Chondrocyte (in vitro differentiated cells): Measurements from ENCODE around the gene PHETA2. TPM values are rescaled to one million over a fixed set of nuclear protein-coding genes. Genes with fewer than 3 reads are reported as not detected.
A peak's percentile ranks its signal among the peaks of the same experiment; 100 is the strongest.
"Not testable (repeated sequence)": the region's sequence is repeated elsewhere in the genome, so short reads cannot be mapped to it uniquely, and the experiment has no call there.

Source experiments
- DNase-seq: peaks from one replicate; pipeline ENCODE4 v3.0.0; 2021; ENCODE audit warnings: mixed read lengths, low spot score
- H3K27ac Mint-ChIP-seq: one replicate; pipeline ENCODE4 v1.8.0; 2021; ENCODE audit warnings: mild to moderate bottlenecking, moderate library complexity, mixed read lengths; ENCODE audit not compliant: unreplicated experiment
- H3K27me3 Mint-ChIP-seq: 2 replicates; pipeline ENCODE4 v1.8.0; 2021; ENCODE audit warnings: low read depth, mixed read lengths
- H3K36me3 Mint-ChIP-seq: 2 replicates; pipeline ENCODE4 v1.8.0; 2021; ENCODE audit warnings: low read depth, mixed read lengths
- H3K4me1 Mint-ChIP-seq: 2 replicates; pipeline ENCODE4 v1.8.0; 2021; ENCODE audit warnings: low read depth, mild to moderate bottlenecking, mixed read lengths
- H3K4me3 Mint-ChIP-seq: one replicate; pipeline ENCODE4 v1.8.0; 2021; ENCODE audit warnings: mild to moderate bottlenecking, moderate library complexity, mixed read lengths; ENCODE audit not compliant: unreplicated experiment
- H3K9me3 Mint-ChIP-seq: 2 replicates; pipeline ENCODE4 v1.8.0; 2021; ENCODE audit warnings: low read depth, mixed read lengths
- total RNA-seq: library from RNA; stranded (reverse); gene quantifications from 3 replicates; pipeline ENCODE4 v1.2.1, GENCODE V29; 2021
- TF ChIP-seq, protein P1 (sequence below): fragments of 200-600 bp; sonication (generic); IDR thresholded peaks from 2 replicates; pipeline ENCODE4 v1.5.0; 2021; ENCODE audit warnings: antibody characterized with exemption, mild to moderate bottlenecking, moderate library complexity

The PHETA2 gene
- total RNA-seq, 1 donor from 2014 or later, result 1.4 TPM

DNA sequence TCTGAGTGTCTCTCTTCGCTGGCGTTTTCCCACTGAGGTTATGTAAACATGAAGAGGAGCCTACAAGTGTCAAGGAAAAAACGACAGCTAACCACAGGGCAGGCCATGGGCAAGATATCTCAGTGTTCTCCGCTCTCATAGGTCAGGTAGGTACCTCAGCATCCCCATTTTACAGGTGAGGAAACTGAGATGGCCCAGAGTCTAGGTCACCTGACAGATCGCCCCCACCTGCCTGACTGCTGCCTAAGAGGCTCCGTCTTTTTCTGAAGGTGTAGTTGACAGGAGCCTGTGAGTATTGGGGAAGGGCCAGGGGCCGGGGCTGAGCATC, 17.4 kb downstream of the PHETA2 start:
- Mint-ChIP-seq H3K9me3 (peaks cover 3% of the 10 kb centered on the region), H3K27me3 (no peaks in the 10 kb centered on the region), H3K27ac (peak overlapping the region; percentile 91), H3K4me3 (peak overlapping the region; percentile 96), H3K36me3 (peaks cover 4% of the 10 kb centered on the region), H3K4me1 (peaks cover 22% of the 10 kb centered on the region)
- TF ChIP-seq, protein P1, sequence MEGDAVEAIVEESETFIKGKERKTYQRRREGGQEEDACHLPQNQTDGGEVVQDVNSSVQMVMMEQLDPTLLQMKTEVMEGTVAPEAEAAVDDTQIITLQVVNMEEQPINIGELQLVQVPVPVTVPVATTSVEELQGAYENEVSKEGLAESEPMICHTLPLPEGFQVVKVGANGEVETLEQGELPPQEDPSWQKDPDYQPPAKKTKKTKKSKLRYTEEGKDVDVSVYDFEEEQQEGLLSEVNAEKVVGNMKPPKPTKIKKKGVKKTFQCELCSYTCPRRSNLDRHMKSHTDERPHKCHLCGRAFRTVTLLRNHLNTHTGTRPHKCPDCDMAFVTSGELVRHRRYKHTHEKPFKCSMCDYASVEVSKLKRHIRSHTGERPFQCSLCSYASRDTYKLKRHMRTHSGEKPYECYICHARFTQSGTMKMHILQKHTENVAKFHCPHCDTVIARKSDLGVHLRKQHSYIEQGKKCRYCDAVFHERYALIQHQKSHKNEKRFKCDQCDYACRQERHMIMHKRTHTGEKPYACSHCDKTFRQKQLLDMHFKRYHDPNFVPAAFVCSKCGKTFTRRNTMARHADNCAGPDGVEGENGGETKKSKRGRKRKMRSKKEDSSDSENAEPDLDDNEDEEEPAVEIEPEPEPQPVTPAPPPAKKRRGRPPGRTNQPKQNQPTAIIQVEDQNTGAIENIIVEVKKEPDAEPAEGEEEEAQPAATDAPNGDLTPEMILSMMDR, result no peak
- no peak for DNase-seq

DNA sequence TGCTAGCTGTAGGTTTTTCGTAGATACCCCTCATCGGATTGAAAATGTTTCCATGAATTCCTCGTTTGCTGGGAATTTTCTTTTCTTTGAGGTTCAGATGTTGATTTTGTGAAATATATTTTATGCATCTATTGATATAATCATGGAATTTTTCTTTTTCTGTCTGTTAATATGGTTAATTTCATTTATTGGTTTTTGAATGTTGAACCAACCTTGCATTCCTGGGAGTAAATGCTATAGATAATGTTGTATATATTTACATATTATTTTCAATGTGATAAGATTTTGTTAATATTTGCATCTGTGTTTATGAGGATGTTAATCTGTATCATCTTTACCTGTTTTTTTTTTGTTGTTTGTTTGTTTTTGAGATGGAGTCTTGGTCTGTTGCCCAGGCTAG, 27.2 kb downstream of the PHETA2 start:
- DNase-seq, result no peak
- H3K9me3 Mint-ChIP-seq, result peaks cover 29% of the 10 kb centered on the region
- no peak overlapping the region for H3K27ac Mint-ChIP-seq
- no peaks in the 10 kb centered on the region for H3K27me3 Mint-ChIP-seq
- TF ChIP-seq, protein P1, result no peak
- no peaks in the 10 kb centered on the region for H3K4me1 Mint-ChIP-seq
- H3K36me3 Mint-ChIP-seq, result peaks cover 26% of the 10 kb centered on the region
- no peak overlapping the region for H3K4me3 Mint-ChIP-seq

DNA sequence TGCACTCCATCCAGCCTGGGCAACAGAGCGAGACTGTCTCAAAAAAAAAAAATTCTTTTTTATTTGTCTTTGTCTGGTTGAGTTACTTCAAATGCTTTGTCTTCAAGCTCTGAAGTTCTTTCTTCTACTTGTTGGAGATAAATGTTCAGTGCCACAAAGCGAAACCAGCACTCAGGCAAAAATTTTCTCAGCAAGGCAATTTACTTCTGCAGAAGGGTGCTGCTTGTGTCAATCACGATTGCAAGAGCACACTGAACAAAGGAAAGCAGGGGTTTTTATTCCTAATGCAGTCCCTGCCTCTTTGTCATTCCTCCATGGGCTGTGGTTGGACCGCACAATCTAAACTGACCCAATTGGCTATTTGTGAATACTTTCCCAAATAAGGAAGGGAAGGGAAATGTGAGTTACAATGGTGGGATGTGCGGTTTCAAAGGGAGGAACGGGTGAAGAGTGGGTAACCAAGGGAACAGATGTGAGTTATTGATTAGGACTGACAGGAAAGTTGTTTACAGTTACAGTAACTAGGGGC, 30.3 kb downstream of the PHETA2 start:
- not testable (repeated sequence) for H3K4me3 Mint-ChIP-seq, H3K27me3 Mint-ChIP-seq, H3K4me1 Mint-ChIP-seq, H3K27ac Mint-ChIP-seq, DNase-seq
- H3K9me3 Mint-ChIP-seq, result peaks cover 26% of the 10 kb centered on the region
- peaks cover 24% of the 10 kb centered on the region for H3K36me3 Mint-ChIP-seq

DNA sequence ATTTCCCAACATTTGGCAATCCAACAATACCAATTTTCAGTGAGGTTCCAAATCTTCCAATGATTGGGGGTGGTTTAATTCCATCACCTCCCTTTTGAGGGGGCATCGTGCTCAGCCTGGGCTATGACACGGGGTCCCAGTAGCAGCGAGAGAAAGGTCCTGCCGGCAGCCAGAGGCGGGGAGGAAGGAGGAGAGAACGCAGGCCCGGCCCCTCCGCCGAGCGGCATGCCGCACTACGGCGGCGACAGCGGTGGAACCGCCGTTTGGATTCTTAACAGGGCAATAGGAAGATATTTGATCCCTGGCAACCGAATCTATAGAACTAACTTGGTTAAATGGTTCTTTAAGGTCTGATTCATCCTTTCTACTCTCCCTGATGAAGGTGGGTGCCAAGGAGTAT, 34.8 kb downstream of the PHETA2 start:
- no peak overlapping the region for H3K4me3 Mint-ChIP-seq
- H3K36me3 Mint-ChIP-seq, result peaks cover 12% of the 10 kb centered on the region
- H3K9me3 Mint-ChIP-seq, result peaks cover 9% of the 10 kb centered on the region
- TF ChIP-seq, protein P1, result no peak
- no peaks in the 10 kb centered on the region for H3K27me3 Mint-ChIP-seq
- H3K27ac Mint-ChIP-seq, result no peak overlapping the region
- no peaks in the 10 kb centered on the region for H3K4me1 Mint-ChIP-seq
- no peak for DNase-seq

DNA sequence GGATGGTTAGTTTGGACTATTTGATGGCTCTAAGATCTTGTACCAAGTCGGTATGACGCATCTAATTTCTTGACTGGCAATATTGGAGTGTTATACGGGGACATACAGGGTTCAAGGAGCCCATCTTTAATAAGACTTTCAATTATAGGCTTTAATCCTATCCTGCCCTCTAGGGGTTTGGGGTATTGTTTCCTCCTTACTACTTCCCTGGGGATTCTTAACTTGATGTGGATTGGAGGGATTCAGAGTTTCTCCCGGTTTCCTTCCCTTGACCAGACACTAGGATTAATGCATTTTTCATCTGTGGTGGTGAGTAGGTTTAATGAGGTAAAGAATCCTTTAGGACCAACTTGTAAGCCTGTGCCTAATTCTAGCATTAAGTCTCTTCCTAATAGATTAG, 37.8 kb downstream of the PHETA2 start:
- no peaks in the 10 kb centered on the region for H3K4me1 Mint-ChIP-seq
- H3K36me3 Mint-ChIP-seq, result peaks cover 18% of the 10 kb centered on the region
- DNase-seq, result no peak
- no peak overlapping the region for H3K27ac Mint-ChIP-seq
- TF ChIP-seq, protein P1, result no peak
- H3K27me3 Mint-ChIP-seq, result no peaks in the 10 kb centered on the region
- peaks cover 10% of the 10 kb centered on the region for H3K9me3 Mint-ChIP-seq
- no peak overlapping the region for H3K4me3 Mint-ChIP-seq

DNA sequence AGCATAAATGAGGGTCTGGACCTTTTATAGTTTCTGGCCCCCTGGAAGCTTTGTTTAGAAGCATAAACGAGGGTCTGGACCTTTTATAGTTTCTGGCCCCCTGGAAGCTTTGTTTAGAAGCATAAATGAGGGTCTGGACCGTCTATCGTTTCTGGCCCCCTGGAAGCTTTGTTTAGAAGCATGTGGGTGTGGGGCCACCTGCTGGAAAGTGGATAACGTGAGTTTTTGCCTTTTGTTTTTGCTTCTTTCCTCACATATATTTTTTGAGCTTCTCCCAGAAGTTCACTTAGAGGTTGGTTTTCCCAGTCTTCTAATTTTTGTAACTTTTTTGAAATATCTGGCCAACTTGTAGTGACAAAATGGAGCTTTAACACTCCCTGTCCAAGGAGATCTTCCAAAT, 38.7 kb downstream of the PHETA2 start:
- H3K27ac Mint-ChIP-seq, DNase-seq, H3K27me3 Mint-ChIP-seq, H3K4me1 Mint-ChIP-seq, H3K4me3 Mint-ChIP-seq: not testable (repeated sequence)
- Mint-ChIP-seq H3K36me3 (peaks cover 17% of the 10 kb centered on the region), H3K9me3 (peaks cover 10% of the 10 kb centered on the region)
- TF ChIP-seq, protein P1, result peak; percentile 38
